ENCODE results near the gene PROKR1.

GRCh38 chr2:68690851-68691250 lies 47.5 kb downstream of the PROKR1 start:
- TF ChIP-seq EZH2 (IDR thresholded peaks at IDR 0.05): no peak
- TF ChIP-seq, protein P1, sequence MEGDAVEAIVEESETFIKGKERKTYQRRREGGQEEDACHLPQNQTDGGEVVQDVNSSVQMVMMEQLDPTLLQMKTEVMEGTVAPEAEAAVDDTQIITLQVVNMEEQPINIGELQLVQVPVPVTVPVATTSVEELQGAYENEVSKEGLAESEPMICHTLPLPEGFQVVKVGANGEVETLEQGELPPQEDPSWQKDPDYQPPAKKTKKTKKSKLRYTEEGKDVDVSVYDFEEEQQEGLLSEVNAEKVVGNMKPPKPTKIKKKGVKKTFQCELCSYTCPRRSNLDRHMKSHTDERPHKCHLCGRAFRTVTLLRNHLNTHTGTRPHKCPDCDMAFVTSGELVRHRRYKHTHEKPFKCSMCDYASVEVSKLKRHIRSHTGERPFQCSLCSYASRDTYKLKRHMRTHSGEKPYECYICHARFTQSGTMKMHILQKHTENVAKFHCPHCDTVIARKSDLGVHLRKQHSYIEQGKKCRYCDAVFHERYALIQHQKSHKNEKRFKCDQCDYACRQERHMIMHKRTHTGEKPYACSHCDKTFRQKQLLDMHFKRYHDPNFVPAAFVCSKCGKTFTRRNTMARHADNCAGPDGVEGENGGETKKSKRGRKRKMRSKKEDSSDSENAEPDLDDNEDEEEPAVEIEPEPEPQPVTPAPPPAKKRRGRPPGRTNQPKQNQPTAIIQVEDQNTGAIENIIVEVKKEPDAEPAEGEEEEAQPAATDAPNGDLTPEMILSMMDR (IDR thresholded peaks at IDR 0.05): no peak
- no peak for TF ChIP-seq EZH2phosphoT487 (IDR thresholded peaks at IDR 0.05)
